GM21723 (cell line): Measurements from ENCODE around the gene GPR152.
A peak's percentile ranks its signal among the peaks of the same experiment; 100 is the strongest.
"Not testable (repeated sequence)": the region's sequence is repeated elsewhere in the genome, so short reads cannot be mapped to it uniquely, and the experiment has no call there.

Experiments used
- ATAC-seq: cut with Tn5 transposase; IDR thresholded peaks from one replicate; pipeline ENCODE4 v1.9.1; 2021; ENCODE audit warnings: mild to moderate bottlenecking, moderate library complexity; ENCODE audit not compliant: unreplicated experiment

Gene GPR152

DNA sequence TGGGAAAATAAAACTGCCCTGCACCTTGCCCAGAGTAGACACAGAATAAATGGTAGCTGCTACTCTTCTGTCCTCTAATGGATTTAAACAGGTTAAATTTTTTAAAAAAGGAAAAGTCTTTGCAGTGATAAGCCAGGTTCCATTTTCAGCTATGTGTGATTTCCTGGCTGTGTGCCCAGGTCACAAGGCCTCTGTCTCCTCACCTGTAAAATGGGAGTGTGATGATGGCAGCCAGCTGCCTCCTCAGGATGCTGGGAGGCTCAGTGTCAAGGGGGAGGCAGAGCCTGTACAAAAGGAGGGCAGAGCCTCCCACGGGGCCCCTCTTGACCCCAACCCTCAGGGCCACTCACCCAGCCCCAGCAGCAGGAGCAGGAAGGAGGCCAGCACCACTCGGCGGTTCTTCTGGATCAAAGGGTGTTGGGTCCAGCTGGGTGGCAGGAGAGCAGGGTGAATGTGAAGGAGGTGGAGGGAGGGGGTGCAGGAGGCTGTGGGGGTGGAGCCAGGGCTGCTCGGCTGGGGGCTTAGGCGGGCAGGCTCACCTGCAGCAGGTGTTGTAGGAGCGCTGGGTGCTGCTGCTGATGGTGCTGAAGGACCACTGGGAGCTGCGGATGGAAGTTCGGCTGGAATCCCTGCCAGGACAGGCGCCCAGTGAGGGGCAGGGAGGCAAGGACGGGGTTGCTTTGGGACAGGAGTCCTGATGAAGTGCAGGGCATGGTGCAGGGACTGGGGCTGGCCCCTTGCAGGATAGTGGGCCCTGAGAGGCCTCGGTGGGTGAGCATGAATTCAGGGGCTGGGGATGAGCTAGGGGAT is 14.6 kb upstream of the GPR152 start:
- ATAC-seq, result no peak

DNA sequence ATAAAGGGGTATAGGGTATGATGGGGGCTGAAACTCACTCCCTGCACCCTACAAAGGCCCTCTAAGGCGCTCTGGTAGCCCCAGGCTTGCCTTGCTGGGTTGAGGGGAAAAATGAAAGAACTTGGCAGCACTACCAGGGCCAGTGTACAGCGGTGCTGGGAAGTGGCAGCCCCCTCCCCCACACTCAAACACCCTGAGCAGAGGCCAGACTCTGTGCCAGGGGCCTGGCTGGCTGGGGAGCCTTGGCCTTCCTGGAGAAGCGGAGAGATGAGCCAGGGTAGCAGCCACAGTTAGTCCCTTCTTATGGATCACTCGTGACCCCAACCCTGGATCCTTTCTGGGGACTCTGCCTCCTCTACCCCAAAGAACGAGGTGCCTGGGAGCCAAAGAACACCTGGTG is 13.8 kb upstream of the GPR152 start:
- ATAC-seq, result no peak

DNA sequence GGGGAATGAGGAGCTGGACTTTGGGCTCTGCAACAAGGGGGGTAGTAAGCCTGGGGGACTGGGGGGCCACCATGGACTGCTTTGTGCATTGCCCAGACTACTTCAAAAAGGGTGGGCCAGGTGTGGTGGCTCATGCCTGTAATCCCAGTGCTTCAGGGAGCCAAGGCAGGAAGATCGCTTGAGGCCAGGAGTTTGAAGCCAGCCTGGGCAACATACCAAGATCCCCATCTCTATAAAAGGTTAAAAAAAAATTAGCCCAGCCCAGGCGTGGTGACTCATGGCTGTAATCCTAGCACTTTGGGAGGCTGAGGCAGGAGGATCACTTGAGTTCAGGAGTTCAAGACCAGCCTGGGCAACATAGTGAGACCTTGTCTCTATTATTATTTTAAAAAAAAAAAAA is 13.0 kb upstream of the GPR152 start:
- not testable (repeated sequence) for ATAC-seq

DNA sequence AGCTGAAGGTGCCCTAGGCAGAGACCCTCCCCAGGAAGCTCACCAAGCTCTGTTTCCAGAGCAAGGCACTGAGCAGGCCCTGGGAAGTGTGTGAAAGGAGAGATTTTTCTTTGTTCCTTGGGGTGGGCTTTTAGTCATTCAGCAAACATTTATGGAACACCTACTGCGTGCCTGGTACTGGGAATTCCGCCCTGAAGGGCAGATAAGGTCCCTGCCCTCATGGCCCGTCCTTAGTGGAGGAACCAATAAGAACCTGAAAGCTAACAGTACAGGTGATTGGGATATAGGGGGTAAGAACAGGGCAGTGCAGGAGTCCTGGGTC is 12.6 kb upstream of the GPR152 start:
- ATAC-seq, result no peak

DNA sequence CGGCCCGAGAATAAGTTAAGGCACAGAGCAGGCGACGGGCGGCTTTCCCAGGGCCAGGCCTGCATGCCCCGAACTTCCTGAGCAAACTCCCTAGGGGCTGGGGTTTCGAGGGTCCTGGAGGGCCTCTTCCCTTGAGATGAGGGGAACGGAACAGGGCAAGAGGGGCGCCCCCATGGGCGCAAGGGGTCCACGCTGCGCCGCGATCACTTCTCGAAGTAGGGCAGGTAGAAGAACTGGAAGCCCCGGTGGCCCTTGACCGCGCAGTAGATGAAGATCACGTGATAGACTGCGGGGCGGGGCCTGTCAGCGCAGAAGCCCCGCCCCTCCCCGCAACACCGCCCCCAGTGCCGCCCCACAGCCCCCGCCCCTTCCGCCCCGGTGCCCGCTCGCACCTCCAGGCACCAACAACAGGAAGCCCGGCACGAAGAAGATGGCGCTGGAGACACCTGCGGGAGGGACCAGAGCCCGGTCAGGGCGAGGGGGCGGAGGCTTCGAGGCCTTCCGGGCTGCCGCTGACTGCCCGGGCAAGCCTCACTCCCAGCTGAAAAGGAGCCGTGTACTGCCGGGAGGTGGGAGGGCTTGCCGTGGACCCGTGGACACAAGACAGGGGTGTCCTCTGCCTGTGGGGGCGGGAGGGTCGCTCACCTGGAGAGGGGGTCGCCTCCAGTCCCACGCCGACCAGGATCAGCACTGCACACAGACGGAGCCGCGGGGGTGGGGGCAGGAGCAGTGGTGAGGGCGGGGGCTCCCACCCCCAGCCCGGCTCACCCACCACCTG is 12.1 kb upstream of the GPR152 start:
- peak; percentile 51 for ATAC-seq

DNA sequence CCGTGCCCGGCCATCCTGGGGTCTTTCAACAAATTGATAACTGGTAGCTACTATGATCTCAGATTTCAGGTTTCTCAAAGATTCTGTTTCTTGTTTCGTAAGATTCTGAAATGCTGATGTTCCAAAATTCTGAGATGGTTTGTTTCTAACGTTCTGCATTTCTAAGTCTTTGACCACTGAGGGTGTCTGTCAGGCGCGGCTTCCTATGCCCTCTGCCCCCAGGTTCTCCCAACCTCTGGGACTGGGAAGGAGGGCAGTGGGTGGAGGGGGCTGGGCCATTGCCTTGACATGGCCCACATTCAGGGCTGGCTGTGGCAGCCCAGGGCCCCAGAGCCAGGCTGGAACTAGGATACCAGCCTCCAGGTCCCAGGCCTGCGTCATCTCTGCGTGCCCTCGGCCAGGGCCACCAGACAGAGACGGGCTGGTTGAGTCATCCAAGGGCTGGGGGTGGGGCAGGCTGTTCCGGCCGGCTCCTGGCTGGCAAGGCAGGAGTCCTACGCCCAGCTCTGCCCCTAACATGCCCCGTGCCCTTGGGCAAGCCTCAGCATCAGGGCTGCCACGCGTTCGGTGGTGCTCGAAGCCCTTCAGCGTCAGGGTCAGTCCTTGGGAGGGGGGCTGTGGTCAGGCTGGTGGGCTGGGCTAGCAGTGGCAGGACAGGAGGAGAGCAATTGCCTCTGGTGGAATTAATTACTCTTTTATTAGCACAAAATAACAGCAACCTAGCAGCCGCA is 11.3 kb upstream of the GPR152 start:
- ATAC-seq, result no peak

DNA sequence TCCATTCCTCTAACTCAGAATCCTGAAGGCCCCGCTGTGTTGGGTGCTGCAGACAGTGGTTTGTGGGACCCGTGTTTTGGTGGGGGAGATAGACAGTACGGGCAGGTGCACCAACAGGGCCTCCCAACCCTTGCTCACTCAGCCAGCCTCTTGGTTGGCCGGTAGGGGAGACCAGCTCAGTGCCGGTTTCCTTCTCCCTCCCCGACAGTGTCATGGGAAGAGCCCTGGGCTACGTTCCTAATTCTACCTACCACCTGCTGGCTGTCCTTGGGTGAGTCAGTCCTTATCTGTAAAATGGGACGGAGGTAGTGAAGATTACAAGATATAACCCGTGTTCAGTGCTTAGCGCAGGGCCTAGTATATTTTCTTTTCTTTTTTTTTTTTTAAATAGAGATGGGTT is 10.7 kb upstream of the GPR152 start:
- ATAC-seq, result no peak

DNA sequence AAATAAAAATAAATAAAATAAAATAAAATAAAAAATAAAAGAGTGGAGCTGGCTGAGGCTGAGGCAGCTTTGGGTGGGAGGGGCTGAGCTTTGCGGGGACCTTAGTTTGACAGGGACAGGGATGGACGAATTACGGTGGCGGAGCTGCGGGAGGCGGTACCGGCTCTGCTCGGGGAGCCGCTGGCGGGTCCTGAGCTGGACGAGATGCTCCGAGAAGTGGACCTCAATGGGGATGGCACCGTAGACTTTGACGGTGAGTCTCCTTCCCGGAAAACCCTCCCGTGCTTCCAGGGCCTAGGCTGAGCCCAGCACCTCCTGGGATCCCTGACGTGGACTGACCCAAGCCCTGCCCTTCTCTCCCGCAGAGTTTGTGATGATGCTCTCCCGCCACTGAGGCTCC is 5.7 kb upstream of the GPR152 start:
- ATAC-seq, result no peak

DNA sequence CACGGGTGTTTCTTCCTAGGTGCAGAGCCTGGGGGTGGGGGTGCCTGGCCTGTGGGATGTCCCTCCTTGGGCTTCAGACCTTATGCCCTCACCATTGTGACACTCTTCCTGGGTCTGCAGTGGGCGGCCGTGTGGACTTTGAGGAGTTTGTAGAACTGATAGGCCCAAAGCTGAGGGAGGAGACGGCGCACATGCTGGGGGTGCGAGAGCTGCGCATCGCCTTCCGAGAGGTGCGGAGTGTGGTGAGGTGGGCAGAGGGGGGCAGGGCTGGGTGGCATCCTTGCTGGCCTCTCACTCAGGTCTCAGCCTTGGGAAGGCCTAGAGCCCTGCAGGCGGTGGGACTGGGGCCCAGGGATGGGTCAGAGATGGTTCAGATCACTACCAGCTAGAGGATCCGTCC is 4.9 kb upstream of the GPR152 start:
- no peak for ATAC-seq

DNA sequence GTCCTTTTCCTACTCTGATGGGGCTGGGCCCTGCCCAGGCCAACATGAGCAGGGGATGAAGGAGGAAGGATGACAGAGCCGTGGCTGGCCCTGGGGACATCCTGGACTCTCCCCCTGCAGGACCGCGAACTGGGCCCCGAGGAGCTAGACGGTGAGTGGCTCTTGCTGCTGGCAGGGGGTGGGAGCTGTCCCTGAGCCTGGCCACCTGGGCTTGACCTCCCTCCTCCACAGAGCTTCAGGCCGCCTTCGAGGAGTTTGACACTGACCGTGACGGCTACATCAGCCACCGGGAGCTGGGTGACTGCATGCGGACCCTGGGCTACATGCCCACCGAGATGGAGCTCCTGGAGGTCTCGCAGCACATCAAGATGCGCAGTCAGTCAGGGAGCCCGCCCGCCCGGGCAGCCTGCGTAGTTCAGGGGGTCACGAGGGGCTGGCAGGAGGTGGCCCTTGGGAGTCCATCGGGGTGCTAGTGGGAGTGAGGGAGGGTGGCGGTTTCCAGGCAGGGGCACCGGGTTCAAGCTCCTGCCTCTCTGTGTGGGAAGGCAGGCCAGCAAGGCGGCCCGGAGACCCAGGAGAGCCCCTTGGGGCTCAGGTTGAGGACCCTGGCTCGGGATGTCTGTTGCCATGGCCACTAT is 3.7 kb upstream of the GPR152 start:
- ATAC-seq, result no peak

DNA sequence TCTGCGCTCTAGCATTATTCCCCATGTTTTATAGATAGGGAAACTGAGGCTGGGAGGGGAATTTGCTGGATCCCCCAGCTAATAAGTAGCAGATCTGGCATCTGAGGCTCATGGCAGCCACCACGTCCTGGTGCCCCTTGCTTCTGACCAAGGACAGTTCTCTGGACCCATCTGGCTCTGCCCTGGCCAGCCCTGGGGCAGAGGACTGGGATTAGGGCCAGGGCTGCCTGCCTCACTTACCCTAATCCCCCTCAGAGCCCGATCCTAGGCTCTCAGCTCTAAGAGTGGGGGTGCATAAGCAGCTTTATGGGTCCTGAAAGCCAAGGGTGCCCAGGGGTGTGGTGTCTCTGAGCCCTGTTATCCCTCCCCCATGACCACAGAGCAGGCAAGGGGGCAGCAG is 2.5 kb upstream of the GPR152 start, which contains the start of gene CABP4:
Gene CABP4 (plus strand): TSS at position 301 of the 400 bp plus-strand sequence. CDS start 70 bp downstream, at position 371.
- ATAC-seq, result no peak

DNA sequence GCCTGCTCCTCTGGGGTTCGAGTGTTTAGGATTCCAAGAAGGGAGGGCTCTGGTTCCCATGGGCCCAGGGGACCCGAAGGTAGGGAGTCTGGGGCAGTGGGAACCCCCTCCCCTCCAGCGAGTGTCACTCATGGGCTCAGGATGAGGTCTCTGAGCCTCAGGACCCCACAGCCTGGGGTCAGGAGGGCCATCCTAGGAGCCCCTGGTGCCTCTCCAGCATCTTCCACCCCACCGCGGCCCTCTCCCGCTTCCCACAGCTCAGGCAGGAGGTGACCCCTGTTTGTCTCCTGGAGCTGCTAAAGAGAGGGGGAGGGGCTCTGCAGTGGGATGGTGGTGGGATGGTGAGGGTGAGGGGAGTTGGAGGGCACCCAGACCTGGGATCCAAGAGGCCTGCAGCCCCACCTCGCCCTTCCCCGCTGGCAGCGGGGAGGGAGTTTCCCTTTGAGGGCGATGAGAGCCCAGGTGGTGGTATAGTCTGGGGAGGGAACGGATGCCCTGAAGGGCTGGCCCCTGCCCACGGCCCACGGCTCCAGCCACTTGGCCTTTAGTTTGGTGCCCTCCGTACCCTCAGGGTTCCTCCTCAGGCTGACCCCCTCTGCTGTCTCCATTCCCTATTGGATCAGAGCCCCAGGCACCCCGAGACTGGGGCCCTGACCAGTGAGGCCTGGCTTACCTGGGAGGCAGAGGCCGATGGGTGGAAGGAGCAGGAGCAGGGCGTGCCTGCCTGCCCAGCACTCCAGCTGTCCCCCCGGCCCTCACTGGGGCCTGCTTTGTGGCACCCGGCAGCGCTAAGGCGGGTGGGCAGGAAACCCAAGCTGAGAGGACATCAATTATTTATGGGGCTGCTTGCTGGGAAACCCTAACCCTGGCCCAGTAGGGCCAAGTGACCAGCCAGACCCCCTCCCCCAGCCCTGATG is 1.5 kb upstream of the GPR152 start:
- no peak for ATAC-seq

DNA sequence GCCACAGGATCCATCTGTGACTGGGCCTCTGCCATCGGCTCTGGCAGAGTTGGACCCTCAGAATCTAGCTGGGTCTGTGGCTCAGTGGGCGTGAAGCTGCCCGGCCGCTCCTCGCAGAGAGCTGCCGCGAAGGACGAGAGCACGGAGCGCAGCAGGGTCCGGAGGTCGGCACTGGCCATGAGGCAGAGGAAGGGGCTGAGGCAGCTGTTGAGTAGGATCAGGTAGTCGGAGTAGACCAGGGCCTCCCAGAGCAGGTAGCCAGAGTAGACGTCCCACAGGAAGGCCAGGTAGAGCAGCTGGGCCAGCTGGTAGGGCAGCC is 912 bp downstream of the GPR152 start:
- ATAC-seq, result no peak

DNA sequence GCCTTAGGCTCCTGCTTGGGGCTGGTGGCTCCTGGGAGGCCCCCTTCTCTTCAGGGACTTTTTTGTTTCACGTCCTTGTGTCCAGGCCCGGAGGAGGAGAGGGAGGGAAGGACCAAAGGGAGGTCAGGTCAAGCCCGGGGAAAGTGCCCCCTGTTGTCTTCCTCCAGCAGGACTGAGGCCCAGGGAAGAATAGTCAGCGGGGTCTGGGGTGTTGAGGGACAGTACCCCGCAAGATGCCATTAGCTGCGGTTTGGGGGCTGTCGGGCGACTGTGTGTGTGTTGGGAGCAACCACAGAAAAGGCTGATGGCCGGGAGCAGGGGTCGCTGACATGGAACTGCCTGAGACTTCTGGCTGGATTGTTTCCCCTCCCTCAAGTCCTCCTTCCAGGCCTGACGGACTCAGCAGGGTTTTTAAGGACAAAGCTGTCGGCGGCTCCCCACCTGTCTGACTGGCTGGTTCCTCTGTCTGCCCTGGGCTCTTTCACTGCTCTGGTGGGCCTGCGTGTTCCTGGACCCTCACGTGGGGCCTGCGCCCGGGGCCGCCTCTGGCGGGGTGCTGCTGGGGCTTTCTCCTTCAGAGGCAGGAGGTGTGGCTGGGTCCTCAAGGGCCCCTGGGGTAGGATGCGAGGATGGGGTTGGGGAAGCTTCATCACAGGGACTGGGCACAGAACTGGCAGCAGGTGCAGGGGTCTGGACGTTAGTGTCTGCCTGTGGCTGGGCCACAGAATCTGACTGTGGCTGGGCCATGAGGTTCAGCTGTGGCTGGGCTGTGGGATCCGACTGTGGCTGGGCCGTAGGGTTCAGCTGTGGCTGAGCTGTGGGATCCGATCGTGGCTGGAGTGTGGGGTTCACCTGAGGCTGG is 1.5 kb downstream of the GPR152 start:
- ATAC-seq, result no peak

DNA sequence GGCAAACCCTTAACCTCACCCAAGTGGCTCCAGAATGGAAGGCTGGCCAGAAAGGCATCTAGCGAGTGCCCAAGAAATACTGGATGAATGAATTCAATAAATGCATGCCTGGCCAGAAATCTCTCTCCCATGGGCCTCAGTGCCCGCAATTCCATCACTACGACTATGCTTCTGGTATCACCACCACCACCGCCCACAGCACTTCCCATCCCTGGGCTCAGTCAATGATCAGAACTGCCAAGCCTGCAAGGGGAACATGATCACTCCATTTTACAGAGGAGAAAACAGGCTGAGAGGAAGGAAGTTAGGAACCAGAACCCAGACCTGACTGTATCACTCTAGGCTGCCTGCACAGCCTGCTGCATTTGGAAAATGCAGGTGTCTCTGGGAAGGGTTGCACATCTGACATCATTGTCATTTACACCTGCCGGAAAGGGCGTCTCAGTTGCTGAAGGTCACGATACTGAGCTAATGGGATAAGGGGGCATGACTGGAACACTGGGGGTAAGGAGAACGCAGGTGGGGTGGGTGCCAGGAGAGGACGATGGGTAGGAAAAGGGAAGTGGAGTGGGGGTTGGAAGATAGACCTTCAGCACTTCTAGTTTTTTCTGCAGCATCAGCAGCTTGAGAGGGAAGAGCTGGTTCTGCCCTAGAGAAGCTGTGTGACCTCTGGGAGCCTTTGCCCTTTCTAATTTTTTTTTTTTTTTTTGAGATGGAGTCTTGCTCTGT is 3.2 kb downstream of the GPR152 start:
- ATAC-seq, result no peak

DNA sequence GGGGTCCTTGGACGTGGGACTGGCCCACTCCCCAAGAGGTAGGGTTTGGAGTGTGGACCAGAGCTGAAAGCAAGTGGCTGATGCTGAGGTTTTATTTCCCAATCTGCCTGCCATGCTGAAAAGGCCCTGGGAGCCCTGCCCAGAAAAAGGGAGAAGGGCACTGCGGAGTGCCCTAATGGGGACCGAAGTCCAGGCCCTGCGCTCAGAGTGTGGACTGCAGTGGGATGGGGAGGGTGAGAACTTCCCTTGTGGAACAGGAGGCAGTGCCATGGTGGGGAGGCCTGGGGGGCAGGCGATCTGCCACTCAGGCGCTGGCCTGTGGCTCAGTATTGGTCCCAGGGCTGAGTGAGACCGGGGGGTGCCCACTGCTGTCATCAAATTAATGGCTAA is 4.3 kb downstream of the GPR152 start:
- ATAC-seq, result no peak

DNA sequence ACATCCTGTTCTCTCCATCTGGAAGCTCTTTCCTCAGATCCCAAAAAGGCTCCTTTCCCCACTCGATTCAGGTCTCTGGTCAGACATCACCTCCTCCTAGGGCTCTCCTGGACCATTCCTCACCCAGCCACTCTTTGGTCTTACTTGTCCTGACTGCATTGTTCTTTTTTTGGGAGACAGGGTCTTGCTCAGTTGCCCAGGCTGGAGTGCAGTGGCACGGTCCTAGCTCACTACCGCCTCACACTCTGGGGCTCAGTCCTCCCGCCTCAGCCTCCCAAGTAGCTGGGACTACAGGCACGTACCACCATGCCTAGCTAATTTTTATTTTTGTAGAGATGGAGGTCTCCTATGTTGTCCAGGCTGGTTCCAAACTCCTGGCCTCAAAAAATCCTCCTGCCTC is 7.0 kb downstream of the GPR152 start:
- no peak for ATAC-seq

DNA sequence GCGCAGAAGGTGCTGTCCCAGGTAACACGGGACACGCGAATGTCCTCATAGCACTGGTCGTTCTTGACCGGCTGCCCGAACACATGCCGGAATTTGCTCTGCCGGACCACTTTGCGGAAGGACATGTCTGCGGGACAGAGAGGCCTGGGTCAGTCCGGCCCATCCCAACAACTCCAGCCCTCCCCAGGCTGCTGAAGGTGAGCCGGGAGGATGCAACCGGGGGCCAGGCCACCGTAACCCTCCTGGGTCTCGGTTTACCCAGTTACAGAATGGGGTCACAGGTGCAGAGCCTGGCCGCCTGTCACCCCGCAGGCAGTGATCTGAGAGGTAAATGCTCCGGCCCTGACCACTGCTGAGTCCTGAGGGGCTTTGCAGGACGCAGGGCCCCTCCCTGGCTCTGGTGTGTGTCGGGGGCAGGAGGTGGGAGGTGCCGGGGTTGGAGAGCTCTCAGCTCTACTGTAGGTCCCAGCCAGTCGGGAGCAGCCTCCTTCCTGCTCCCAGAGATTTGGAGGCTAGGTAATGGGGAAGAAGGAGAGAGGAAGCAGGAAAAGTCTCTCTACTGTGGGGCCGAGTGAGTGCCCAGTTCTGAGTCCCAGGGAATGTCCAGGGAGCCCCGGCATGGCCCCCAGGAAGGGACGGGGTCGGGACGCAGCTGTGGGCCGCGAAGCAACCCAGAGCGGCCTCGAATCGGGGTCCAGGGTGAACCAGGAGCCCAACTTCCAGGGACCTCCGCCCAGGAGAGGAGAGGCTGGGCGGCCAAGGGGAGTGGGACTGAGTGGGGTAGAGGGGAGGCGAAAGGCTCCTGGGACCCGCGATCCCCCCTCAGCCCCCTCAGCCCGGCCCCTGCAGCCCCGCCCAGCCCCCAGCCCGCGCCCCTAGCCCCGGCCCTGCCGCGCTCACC is 9.8 kb downstream of the GPR152 start:
- no peak for ATAC-seq
